Fibroblast of lung (primary cell): ENCODE results near the gene SNAI3. TPM values are rescaled to one million over a fixed set of nuclear protein-coding genes. Genes with fewer than 3 reads are reported as not detected.

ENCODE experiments used
- DNase-seq, 2 donors: peaks; one replicate each; pipeline versions ENCODE4 v3.0.0 to v3.0.0-alpha.2; 2010; ENCODE audit warnings: low read depth in 2 of 2
- H2AFZ ChIP-seq: 2 replicates; pipeline ENCODE4 v1.5.1; 2012; ENCODE audit warnings: low read length, control low read depth, inconsistent platforms
- H3K27ac ChIP-seq: 2 replicates; pipeline ENCODE4 v1.5.1; 2011; ENCODE audit warnings: low read length, control low read depth; ENCODE audit not compliant: insufficient read depth
- H3K27me3 ChIP-seq: 2 replicates; pipeline ENCODE4 v1.5.1; 2011; ENCODE audit warnings: mild to moderate bottlenecking, low read length; ENCODE audit not compliant: control insufficient read depth, insufficient read depth
- H3K36me3 ChIP-seq: 2 replicates; pipeline ENCODE4 v1.5.1; 2011; ENCODE audit warnings: low read length; ENCODE audit not compliant: control insufficient read depth, insufficient read depth
- H3K4me1 ChIP-seq: 2 replicates; pipeline ENCODE4 v1.5.1; 2011; ENCODE audit warnings: low read length; ENCODE audit not compliant: control insufficient read depth, insufficient read depth; ENCODE audit errors: extremely low read depth
- H3K4me2 ChIP-seq: 2 replicates; pipeline ENCODE4 v1.5.1; 2011; ENCODE audit warnings: low read length, control low read depth; ENCODE audit not compliant: insufficient read depth; ENCODE audit errors: extremely low read depth
- H3K4me3 ChIP-seq, 4 experiments: fragments of 200-600 bp in 1 of 4; sonication (generic) in 1 of 4; replicated peaks in 1 of 4; 2 replicates each; pipeline ENCODE4 v1.5.1; 2011 to 2016; ENCODE audit warnings: low read length in 4 of 4, low read depth in 3 of 4, mild to moderate bottlenecking in 3 of 4, control low read depth in 2 of 4, inconsistent platforms in 1 of 4, mixed read lengths in 1 of 4; ENCODE audit not compliant: insufficient read depth in 1 of 4; ENCODE audit errors: control extremely low read depth in 1 of 4
- H3K79me2 ChIP-seq: 2 replicates; pipeline ENCODE4 v1.5.1; 2012; ENCODE audit warnings: mild to moderate bottlenecking, low read length, inconsistent platforms; ENCODE audit not compliant: control insufficient read depth, insufficient read depth
- H3K9ac ChIP-seq: 2 replicates; pipeline ENCODE4 v1.5.1; 2011; ENCODE audit warnings: mild to moderate bottlenecking, low read length, control low read depth; ENCODE audit not compliant: insufficient read depth
- H3K9me3 ChIP-seq: 2 replicates; pipeline ENCODE4 v1.5.1; 2012; ENCODE audit warnings: low read depth, low read length; ENCODE audit not compliant: control insufficient read depth, insufficient read depth
- H4K20me1 ChIP-seq: 2 replicates; pipeline ENCODE4 v1.5.1; 2011; ENCODE audit warnings: low read length; ENCODE audit not compliant: control insufficient read depth, insufficient read depth; ENCODE audit errors: extremely low read depth
- EZH2 ChIP-seq: IDR thresholded peaks from 2 replicates; pipeline ENCODE4 v1.5.1; 2012; ENCODE audit warnings: low read length, control low read depth, mild to moderate bottlenecking; ENCODE audit errors: missing control alignments
- polyA plus RNA-seq, 2 donors: library from polyadenylated mRNA; depleted of rRNA in 1 of 2; stranded (reverse) in 1 of 2; unstranded in 1 of 2; fragments of >200 nt; gene quantifications; 2 replicates each; pipeline ENCODE4 v1.2.1, GENCODE V29; 2011 to 2012; ENCODE audit warnings: missing spikeins in 1 of 2
- total RNA-seq: library from RNA; depleted of rRNA; stranded (reverse); fragments of >200 nt; gene quantifications from 2 replicates; pipeline ENCODE4 v1.2.1, GENCODE V29; 2014
- TF ChIP-seq, protein P1 (sequence below), 2 donors: IDR thresholded peaks in 1 of 2; conservative IDR thresholded peaks in 1 of 2; 1 replicate in 1 of 2; 2 replicates in 1 of 2; pipeline ENCODE4 v1.5.1; 2011 to 2012; ENCODE audit warnings: low read length in 2 of 2, control low read depth in 1 of 2, inconsistent platforms in 1 of 2, low read depth in 1 of 2, mild to moderate bottlenecking in 1 of 2

SNAI3 gene
- total and polyA plus RNA-seq, 2 donors (not counting 1 experiment from before 2014, with no cell fraction given) = 0.17 TPM; not detected in 1

DNA sequence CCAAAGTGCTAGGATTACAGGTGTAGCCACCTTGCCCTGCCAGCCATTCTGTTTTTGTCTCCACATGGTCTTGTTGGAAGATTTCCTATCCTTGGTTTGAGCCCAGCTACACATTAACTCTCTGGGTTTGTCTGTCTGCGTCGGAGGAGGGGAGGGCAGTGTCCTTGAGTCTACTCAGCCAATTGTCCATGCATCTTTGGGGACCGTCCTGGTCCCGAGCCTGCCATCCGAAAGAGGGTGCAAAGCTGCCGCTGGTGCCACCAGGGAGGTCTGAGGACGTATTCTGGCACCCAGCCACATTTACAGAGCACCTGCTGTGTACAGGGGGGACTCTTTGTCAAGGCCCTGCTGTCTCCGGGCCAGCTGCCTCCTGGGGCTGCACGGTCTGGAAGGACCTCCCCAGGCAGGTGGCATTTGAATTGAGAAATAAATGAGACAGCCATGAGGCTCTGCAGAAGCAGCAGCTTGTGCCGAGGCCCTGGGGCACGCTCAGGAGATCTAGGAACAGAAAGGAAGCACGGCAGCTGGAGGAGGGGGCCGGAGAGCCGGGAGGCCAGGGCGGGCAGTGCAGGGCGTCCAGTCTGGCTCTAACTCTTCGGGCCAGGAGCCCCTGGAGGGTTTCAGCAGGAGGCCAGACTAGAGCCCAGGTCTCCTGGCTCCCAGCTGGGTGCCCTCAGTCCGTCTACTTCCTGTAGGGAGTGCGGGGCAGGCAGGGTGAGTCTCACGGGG lies 36.9 kb downstream of the SNAI3 start:
- Histone ChIP-seq H4K20me1 (no peaks in the 10 kb centered on the region), H3K27ac (no peak overlapping the region), H3K27me3 (no peaks in the 10 kb centered on the region), H3K9ac (no peak overlapping the region), H3K79me2 (no peaks in the 10 kb centered on the region), H3K4me3 (peak overlapping the region in 1 of 4 experiments; percentile 74), H3K9me3 (no peaks in the 10 kb centered on the region), H3K4me1 (peaks cover 9% of the 10 kb centered on the region), H3K4me2 (no peak overlapping the region), H3K36me3 (peaks cover 10% of the 10 kb centered on the region), H2AFZ (no peak overlapping the region)
- TF ChIP-seq, protein P1, sequence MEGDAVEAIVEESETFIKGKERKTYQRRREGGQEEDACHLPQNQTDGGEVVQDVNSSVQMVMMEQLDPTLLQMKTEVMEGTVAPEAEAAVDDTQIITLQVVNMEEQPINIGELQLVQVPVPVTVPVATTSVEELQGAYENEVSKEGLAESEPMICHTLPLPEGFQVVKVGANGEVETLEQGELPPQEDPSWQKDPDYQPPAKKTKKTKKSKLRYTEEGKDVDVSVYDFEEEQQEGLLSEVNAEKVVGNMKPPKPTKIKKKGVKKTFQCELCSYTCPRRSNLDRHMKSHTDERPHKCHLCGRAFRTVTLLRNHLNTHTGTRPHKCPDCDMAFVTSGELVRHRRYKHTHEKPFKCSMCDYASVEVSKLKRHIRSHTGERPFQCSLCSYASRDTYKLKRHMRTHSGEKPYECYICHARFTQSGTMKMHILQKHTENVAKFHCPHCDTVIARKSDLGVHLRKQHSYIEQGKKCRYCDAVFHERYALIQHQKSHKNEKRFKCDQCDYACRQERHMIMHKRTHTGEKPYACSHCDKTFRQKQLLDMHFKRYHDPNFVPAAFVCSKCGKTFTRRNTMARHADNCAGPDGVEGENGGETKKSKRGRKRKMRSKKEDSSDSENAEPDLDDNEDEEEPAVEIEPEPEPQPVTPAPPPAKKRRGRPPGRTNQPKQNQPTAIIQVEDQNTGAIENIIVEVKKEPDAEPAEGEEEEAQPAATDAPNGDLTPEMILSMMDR (conservative IDR thresholded peaks at IDR 0.05 in 1 of 2, IDR thresholded peaks at IDR 0.05 in 1 of 2; ENCODE audit: low read depth in 1 of 2, low read length in 2 of 2) = no peak
- TF ChIP-seq EZH2 = no peak
- DNase-seq = no peak

DNA sequence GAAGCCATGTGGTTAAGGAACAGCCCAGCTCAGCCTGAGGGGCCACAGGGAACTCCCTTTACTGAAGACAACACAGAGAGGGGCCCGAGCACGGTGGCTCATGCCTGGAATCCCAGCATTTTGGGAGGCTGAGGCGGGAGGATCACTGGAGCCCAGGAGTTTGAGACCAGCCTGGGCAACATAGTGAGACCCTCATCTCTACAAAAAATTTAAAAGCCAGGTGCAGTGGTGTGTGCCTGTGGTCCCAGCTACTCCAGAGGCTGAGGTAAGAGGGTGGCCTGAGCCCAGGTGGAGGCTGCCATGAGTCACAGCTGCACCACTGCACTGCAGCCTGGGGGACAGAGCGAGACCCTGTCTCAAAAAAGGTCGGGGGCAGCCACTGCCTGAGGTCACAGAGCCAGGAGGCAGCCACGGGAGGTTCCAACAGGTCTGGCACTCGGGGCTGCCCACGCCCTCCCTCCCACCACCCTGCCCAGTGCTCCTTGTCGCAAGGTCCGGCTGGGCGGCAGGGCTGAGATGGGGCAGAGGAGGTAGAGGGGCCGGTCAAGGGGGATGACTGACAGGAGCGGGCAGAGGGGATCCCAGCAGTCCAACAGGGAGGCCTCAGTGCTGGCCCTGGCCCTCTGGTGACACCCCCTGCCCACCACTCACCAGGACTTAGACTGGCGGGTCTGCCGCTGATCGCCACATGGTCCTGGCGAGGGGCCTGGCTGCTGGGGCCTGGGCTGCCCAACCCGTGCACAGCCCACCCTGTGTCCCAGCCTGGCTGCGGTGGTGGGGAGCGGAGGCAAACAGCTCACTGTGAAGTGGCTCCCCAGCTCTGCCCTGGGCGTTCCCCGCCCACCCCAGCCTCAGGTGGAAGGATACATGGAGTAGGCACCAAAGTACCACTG lies 38.9 kb downstream of the SNAI3 start:
- no peak overlapping the region for H3K4me3 ChIP-seq
- peaks cover 3% of the 10 kb centered on the region for H3K36me3 ChIP-seq
- no peaks in the 10 kb centered on the region for H3K27me3 ChIP-seq
- H3K27ac ChIP-seq = no peak overlapping the region
- no peak overlapping the region for H2AFZ ChIP-seq
- no peak overlapping the region for H3K9ac ChIP-seq
- peaks cover 9% of the 10 kb centered on the region for H3K4me1 ChIP-seq
- H3K4me2 ChIP-seq = no peak overlapping the region
- no peaks in the 10 kb centered on the region for H4K20me1 ChIP-seq
- TF ChIP-seq, protein P1 (conservative IDR thresholded peaks at IDR 0.05 in 1 of 2, IDR thresholded peaks at IDR 0.05 in 1 of 2; ENCODE audit: low read depth in 1 of 2, low read length in 2 of 2) = no peak
- TF ChIP-seq EZH2 = no peak
- H3K79me2 ChIP-seq = no peaks in the 10 kb centered on the region
- no peaks in the 10 kb centered on the region for H3K9me3 ChIP-seq
- no peak for DNase-seq

DNA sequence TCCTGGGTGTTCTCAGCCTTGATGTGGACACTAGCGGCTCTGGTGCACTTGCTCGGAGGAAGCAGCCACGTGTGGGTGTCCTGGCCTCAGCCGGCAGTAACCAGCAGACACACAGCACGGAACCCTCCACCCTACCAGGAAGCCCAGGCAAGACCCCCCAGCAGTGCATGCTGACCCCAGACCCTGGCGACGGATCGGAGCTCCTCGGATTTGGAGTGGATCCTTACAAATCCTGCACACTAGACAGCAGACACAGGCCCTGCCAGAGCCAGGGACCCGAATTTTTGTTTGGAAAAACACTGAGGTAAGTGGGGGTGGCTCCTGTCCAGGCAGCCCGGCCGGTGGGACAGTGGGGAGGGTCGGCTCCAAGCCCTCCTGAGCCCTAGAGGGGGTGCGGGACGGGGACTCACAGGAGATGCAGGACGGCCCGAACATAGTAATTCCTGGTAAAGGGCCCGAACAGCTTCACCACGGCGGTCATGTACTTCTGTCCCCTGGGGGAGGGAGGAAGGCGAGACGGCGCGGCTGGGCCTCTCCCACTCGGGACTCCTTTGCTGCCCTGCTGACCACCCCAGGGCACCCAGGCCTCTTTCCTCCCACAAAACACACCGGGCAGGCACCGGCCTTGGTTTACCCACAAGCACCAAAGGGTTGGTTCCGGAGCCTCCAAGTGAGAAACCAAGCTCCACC lies 39.8 kb downstream of the SNAI3 start:
- Histone ChIP-seq H3K36me3 (no peaks in the 10 kb centered on the region), H3K27ac (no peak overlapping the region), H3K4me3 (no peak overlapping the region), H3K9ac (no peak overlapping the region), H3K79me2 (no peaks in the 10 kb centered on the region), H3K4me2 (no peak overlapping the region), H2AFZ (no peak overlapping the region), H3K27me3 (no peaks in the 10 kb centered on the region), H3K9me3 (no peaks in the 10 kb centered on the region), H4K20me1 (no peaks in the 10 kb centered on the region), H3K4me1 (peaks cover 8% of the 10 kb centered on the region)
- TF ChIP-seq, protein P1 (conservative IDR thresholded peaks at IDR 0.05 in 1 of 2, IDR thresholded peaks at IDR 0.05 in 1 of 2; ENCODE audit: low read depth in 1 of 2, low read length in 2 of 2) = no peak
- no peak for TF ChIP-seq EZH2
- DNase-seq = no peak
